ENCODE results near the gene FLRT2. TPM values are rescaled to one million over a fixed set of nuclear protein-coding genes. Genes with fewer than 3 reads are reported as not detected.

FLRT2 gene
- total RNA-seq, 4 donors from 2014 or later = 2.2 to 7.1 (median 5.4) TPM

DNA sequence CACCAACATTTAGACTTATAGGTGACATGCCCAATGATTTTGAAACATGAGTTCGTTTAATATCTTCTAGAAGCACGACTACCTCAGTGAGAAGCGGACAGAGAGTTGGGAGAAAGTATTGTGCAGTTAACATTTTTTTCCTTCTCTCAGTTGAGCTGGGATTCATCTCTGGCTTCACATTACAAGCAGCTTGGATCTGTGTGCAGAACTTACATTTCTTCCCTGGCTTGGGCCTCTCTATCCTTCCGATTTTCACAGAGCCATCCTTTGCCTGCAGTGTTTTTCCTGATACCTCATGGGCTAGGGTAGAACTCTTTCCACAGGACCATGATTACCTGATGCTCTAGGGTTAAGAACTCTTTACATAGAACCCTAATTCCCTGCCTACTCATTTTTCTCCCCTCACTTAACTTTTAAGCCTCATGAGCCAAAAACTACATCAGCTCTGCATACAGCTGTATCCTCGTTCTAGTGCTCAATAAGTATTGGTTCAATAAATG is 86.5 kb downstream of the FLRT2 start:
- Histone ChIP-seq H3K27me3 (no peaks in the 10 kb centered on the region), H3K27ac (peak overlapping the region; percentile 44 to 78 (median 65)), H3K9me3 (no peaks in the 10 kb centered on the region), H3K36me3 (peaks cover 0 to 3% of the 10 kb centered on the region in 2 donors), H3K4me3 (no peak overlapping the region), H3K4me1 (peaks cover 25 to 37% of the 10 kb centered on the region in 2 donors)
- DNase-seq (no peak), ATAC-seq (no peak)
- TF ChIP-seq, protein P1, sequence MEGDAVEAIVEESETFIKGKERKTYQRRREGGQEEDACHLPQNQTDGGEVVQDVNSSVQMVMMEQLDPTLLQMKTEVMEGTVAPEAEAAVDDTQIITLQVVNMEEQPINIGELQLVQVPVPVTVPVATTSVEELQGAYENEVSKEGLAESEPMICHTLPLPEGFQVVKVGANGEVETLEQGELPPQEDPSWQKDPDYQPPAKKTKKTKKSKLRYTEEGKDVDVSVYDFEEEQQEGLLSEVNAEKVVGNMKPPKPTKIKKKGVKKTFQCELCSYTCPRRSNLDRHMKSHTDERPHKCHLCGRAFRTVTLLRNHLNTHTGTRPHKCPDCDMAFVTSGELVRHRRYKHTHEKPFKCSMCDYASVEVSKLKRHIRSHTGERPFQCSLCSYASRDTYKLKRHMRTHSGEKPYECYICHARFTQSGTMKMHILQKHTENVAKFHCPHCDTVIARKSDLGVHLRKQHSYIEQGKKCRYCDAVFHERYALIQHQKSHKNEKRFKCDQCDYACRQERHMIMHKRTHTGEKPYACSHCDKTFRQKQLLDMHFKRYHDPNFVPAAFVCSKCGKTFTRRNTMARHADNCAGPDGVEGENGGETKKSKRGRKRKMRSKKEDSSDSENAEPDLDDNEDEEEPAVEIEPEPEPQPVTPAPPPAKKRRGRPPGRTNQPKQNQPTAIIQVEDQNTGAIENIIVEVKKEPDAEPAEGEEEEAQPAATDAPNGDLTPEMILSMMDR (IDR thresholded peaks at IDR 0.05 in 4 of 5, conservative IDR thresholded peaks at IDR 0.05 in 1 of 5) = no peak
- TF ChIP-seq POLR2A (IDR thresholded peaks at IDR 0.05) = no peak
- intact Hi-C loops (cut with DNase I; ENCODE audit: low total_unique reads) = no loop called here
- in situ Hi-C loops (cut with MboI; ENCODE audit: low sequenced_read_pairs in 4 of 4) = loop anchor here in 1 of 4 donors (10.0 kb wide), 1 partner anchor 82 kb away; the partner anchor contains the start of gene FLRT2

DNA sequence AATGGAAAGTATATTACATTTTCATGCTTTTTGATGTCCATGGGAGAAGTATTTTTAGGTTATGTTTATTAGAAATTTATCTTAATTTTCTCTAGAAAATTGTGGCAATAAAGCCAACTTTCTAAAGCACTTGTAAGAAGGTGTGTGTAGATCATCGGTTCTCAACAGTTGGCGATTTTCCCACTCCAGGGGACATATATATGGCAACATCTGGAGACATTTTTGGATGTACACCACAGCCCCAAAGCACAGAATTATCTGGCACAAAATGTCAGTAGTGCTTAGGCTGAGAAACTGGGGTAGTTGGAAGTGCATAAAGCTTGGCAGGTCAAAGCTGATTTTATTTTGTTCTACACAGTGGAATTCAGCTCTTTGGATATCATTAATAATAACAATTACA is 86.9 kb downstream of the FLRT2 start:
- Histone ChIP-seq H3K4me3 (no peak overlapping the region), H3K9me3 (no peaks in the 10 kb centered on the region), H3K36me3 (peaks cover 0 to 7% of the 10 kb centered on the region in 2 donors), H3K27me3 (no peaks in the 10 kb centered on the region), H3K27ac (peak overlapping the region in 3 of 4 donors; percentile 44 to 78 (median 68)), H3K4me1 (peaks cover 25 to 37% of the 10 kb centered on the region in 2 donors)
- no peak for DNase-seq
- in situ Hi-C loops (cut with MboI; ENCODE audit: low sequenced_read_pairs in 4 of 4) = loop anchor here in 1 of 4 donors (10.0 kb wide), 1 partner anchor 82 kb away; the partner anchor contains the start of gene FLRT2
- TF ChIP-seq POLR2A (IDR thresholded peaks at IDR 0.05) = no peak
- TF ChIP-seq, protein P1 (IDR thresholded peaks at IDR 0.05 in 4 of 5, conservative IDR thresholded peaks at IDR 0.05 in 1 of 5) = no peak
- intact Hi-C loops (cut with DNase I; ENCODE audit: low total_unique reads) = no loop called here
- ATAC-seq = no peak

DNA sequence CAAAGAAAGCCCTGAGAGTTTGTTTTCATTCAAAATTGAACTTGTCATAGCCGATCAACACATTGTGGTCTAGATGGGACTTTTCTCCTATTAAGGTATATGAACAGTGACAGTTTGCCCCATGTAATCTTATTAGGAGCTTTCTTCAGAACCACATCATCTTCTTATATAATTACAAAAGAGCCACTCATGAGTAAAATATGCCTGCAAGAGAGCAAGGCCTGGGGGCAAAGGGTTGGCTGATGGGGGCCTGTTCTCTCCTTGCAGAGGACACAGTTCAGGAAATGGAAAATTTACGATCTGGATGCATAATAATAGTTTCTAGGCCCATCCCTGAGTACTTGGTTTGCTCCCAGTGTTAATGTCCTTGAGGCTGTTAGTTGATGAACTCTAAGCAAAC is 87.8 kb downstream of the FLRT2 start:
- peak overlapping the region; percentile 34 to 68 (median 54) for H3K27ac ChIP-seq
- intact Hi-C loops (cut with DNase I; ENCODE audit: low total_unique reads) (no loop called here), in situ Hi-C loops (cut with MboI; ENCODE audit: low sequenced_read_pairs in 4 of 4) (loop anchor here in 1 of 4 donors (10.0 kb wide), 1 partner anchor 83 kb away; the partner anchor contains the start of gene FLRT2)
- no peaks in the 10 kb centered on the region for H3K9me3 ChIP-seq
- H3K36me3 ChIP-seq = peaks cover 0 to 16% of the 10 kb centered on the region in 2 donors
- no peak for ATAC-seq
- H3K4me3 ChIP-seq = no peak overlapping the region
- TF ChIP-seq POLR2A (IDR thresholded peaks at IDR 0.05) = no peak
- TF ChIP-seq, protein P1 (IDR thresholded peaks at IDR 0.05 in 4 of 5, conservative IDR thresholded peaks at IDR 0.05 in 1 of 5) = no peak
- no peak for DNase-seq
- no peaks in the 10 kb centered on the region for H3K27me3 ChIP-seq
- peaks cover 16 to 28% of the 10 kb centered on the region in 2 donors for H3K4me1 ChIP-seq

DNA sequence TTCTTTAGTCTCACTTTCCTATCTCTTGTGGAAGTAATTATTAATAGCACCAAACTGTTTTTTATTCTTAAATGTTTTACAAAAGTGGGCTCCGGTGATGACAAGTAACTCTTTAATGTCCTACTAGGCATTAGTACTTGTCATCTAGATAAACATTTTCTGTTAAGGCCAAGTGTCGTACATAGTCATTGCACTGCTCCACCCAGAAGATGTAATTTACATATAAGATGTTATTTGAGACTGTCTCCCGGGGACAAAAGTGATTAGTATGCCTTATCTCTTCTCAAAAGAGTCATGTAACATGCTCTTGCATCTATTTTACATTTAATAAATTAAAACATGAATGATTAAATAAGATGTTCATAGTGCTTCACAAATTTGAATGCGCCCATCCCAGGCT is 88.4 kb downstream of the FLRT2 start:
- Histone ChIP-seq H3K9me3 (no peaks in the 10 kb centered on the region), H3K36me3 (peaks cover 0 to 22% of the 10 kb centered on the region in 2 donors), H3K27me3 (no peaks in the 10 kb centered on the region), H3K27ac (peak overlapping the region; percentile 34 to 68 (median 54)), H3K4me1 (peaks cover 12 to 27% of the 10 kb centered on the region in 2 donors), H3K4me3 (no peak overlapping the region)
- intact Hi-C loops (cut with DNase I; ENCODE audit: low total_unique reads) (no loop called here), in situ Hi-C loops (cut with MboI; ENCODE audit: low sequenced_read_pairs in 4 of 4) (loop anchor here in 1 of 4 donors (10.0 kb wide), 1 partner anchor 84 kb away; the partner anchor contains the start of gene FLRT2)
- TF ChIP-seq, protein P1 (IDR thresholded peaks at IDR 0.05 in 4 of 5, conservative IDR thresholded peaks at IDR 0.05 in 1 of 5) = no peak
- no peak for TF ChIP-seq POLR2A (IDR thresholded peaks at IDR 0.05)
- DNase-seq (no peak), ATAC-seq (no peak)
